K562 (cell line): Measurements from ENCODE around the gene BCO1. TPM values are rescaled to one million over a fixed set of nuclear protein-coding genes. Genes with fewer than 3 reads are reported as not detected.

ENCODE experiments used
- AFF1 ChIP-seq, 2 experiments: fragments of 450-650 bp; IDR thresholded peaks; 2 replicates each; pipeline ENCODE4 v1.6.1; 2018; ENCODE audit warnings: mild to moderate bottlenecking in 2 of 2, low read depth in 1 of 2; ENCODE audit not compliant: partially characterized antibody in 2 of 2
- CEBPB ChIP-seq: fragments of 450-650 bp; IDR thresholded peaks from 2 replicates; pipeline ENCODE4 v1.6.1; 2016; ENCODE audit warnings: missing genetic modification characterization, missing compliant biosample characterization
- CHAMP1 ChIP-seq: fragments of 450-650 bp; IDR thresholded peaks from 2 replicates; pipeline ENCODE4 v1.6.1; 2016; ENCODE audit warnings: mild to moderate bottlenecking
- EHMT2 ChIP-seq: fragments of 450-650 bp; IDR thresholded peaks from 2 replicates; pipeline ENCODE4 v1.6.1; 2018; ENCODE audit warnings: antibody characterized with exemption
- HDAC3 ChIP-seq: fragments of 450-650 bp; IDR thresholded peaks from 2 replicates; pipeline ENCODE4 v1.6.1; 2018; ENCODE audit warnings: borderline replicate concordance, mild to moderate bottlenecking, moderate library complexity; ENCODE audit not compliant: partially characterized antibody
- MYC ChIP-seq, 2 experiments: fragments of 250-450 bp in 1 of 2; sonication (Bioruptor Pico) in 1 of 2; IDR thresholded peaks; 2 replicates each; pipeline versions ENCODE4 v1.5.1 to v1.6.1; 2012 to 2021; ENCODE audit warnings: low read depth in 2 of 2, borderline replicate concordance in 1 of 2, improper control_type of control experiment in 1 of 2, low read length in 1 of 2, mild to moderate bottlenecking in 1 of 2, moderate library complexity in 1 of 2
- PTBP1 ChIP-seq: fragments of 200-400 bp; formaldehyde crosslinking; IDR thresholded peaks from 2 replicates; pipeline ENCODE4 v1.6.1; 2017; ENCODE audit warnings: low read depth, low read length
- RBM39 ChIP-seq: fragments of 200-400 bp; formaldehyde crosslinking; optimal IDR thresholded peaks from 2 replicates; pipeline ENCODE3; 2018; ENCODE audit warnings: low read depth, low read length
- SMAD1 ChIP-seq: fragments of 150-350 bp; IDR thresholded peaks from 2 replicates; pipeline ENCODE4 v1.6.1; 2014; ENCODE audit warnings: low read length, low read depth; ENCODE audit not compliant: partially characterized antibody
- TCF3 ChIP-seq: sonication (generic); formaldehyde crosslinking; IDR thresholded peaks from 2 replicates; pipeline ENCODE4 v1.4.0; 2020; ENCODE audit warnings: mild to moderate bottlenecking, missing genetic modification reagents
- U2AF1 ChIP-seq: fragments of 200-400 bp; formaldehyde crosslinking; optimal IDR thresholded peaks from 2 replicates; pipeline ENCODE3; 2017; ENCODE audit warnings: mild to moderate bottlenecking, low read depth, low read length, moderate library complexity
- ZBTB34 ChIP-seq: fragments of 250-450 bp; sonication (Bioruptor Pico); IDR thresholded peaks from 2 replicates; pipeline ENCODE4 v1.8.0; 2021; ENCODE audit warnings: mild to moderate bottlenecking, moderate library complexity
- ZNF121 ChIP-seq: sonication (generic); formaldehyde crosslinking; conservative IDR thresholded peaks from 2 replicates; pipeline ENCODE4 v1.8.0; 2022; ENCODE audit warnings: missing genetic modification reagents
- ZNF134 ChIP-seq: fragments of 250-450 bp; sonication (Bioruptor Pico); conservative IDR thresholded peaks from 2 replicates; pipeline ENCODE4 v1.4.0; 2020
- ZNF146 ChIP-seq: IDR thresholded peaks from one replicate; pipeline ENCODE4 v1.6.1; 2018; ENCODE audit warnings: missing compliant biosample characterization; ENCODE audit not compliant: unreplicated experiment
- ZNF584 ChIP-seq: fragments of 200-800 bp; sonication (Bioruptor generic); IDR thresholded peaks from 2 replicates; pipeline ENCODE4 v1.6.1; 2016; ENCODE audit warnings: low read depth, mild to moderate bottlenecking, missing genetic modification characterization, missing compliant biosample characterization
- ZNF79 ChIP-seq: fragments of 250-450 bp; sonication (Bioruptor Pico); IDR thresholded peaks from 2 replicates; pipeline ENCODE4 v1.4.0; 2020; ENCODE audit warnings: low read depth, mild to moderate bottlenecking, moderate library complexity
- polyA plus RNA-seq, 8 experiments: library from polyadenylated mRNA; depleted of rRNA in 4 of 8; stranded (reverse) in 5 of 8; unstranded in 3 of 8; fragments of >200 nt; fragmentation: Nextera tagmentation in 2 of 8; fragmentation: Illumina TruSeq in 1 of 8; extraction: Ambion mirVana in 2 of 8; extraction: Trizol in 1 of 8; gene quantifications; 2 replicates each; pipeline versions ENCODE4 v1.2.1 to v1.2.3, GENCODE V29; 2011 to 2014; ENCODE audit warnings: inconsistent platforms in 1 of 8, missing spikeins in 1 of 8
- total RNA-seq, 7 experiments: library from RNA; depleted of rRNA in 6 of 7; stranded (reverse); fragments of >200 nt in 6 of 7; fragmentation: Illumina TruSeq in 2 of 7; extraction: Trizol in 2 of 7; gene quantifications; 2 replicates each; pipeline versions ENCODE4 v1.2.1 to v1.2.3, GENCODE V29; 2011 to 2021; ENCODE audit warnings: low replicate concordance in 1 of 7
- TF ChIP-seq, protein P1 (sequence below): sonication (generic); formaldehyde crosslinking; IDR thresholded peaks from 2 replicates; pipeline ENCODE4 v1.8.1; 2023; ENCODE audit warnings: mild to moderate bottlenecking, missing genetic modification reagents

The BCO1 gene
- total and polyA plus RNA-seq, 9 of the 15 experiments (the other 6 are each of a cell fraction or from before 2014, with no cell fraction given): not detected

- TF ChIP-seq, protein P1, sequence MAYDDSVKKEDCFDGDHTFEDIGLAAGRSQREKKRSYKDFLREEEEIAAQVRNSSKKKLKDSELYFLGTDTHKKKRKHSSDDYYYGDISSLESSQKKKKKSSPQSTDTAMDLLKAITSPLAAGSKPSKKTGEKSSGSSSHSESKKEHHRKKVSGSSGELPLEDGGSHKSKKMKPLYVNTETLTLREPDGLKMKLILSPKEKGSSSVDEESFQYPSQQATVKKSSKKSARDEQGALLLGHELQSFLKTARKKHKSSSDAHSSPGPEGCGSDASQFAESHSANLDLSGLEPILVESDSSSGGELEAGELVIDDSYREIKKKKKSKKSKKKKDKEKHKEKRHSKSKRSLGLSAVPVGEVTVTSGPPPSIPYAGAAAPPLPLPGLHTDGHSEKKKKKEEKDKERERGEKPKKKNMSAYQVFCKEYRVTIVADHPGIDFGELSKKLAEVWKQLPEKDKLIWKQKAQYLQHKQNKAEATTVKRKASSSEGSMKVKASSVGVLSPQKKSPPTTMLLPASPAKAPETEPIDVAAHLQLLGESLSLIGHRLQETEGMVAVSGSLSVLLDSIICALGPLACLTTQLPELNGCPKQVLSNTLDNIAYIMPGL (CRISPR knock-in tag): no peak
- TF ChIP-seq TCF3 (CRISPR knock-in tag): 0 out of 2 replicates have a peak, but pooled peaks have one; percentile 18
- no peak for TF ChIP-seq ZNF79 (CRISPR knock-in tag)
- TF ChIP-seq SMAD1: no peak
- TF ChIP-seq ZNF584 (CRISPR knock-in tag): no peak
- no peak for TF ChIP-seq ZNF134 (CRISPR knock-in tag)
- TF ChIP-seq PTBP1: no peak
- no peak for TF ChIP-seq CHAMP1
- TF ChIP-seq EHMT2: no peak
- TF ChIP-seq ZNF146 (CRISPR knock-in tag): no peak
- no peak for TF ChIP-seq RBM39
- TF ChIP-seq MYC (IDR thresholded peaks at IDR 0.05; ENCODE audit: low read depth, low read length): peak; percentile 78
- no peak for TF ChIP-seq MYC (CRISPR knock-in tag; IDR thresholded peaks at IDR 0.05; ENCODE audit: borderline replicate concordance, low read depth)
- TF ChIP-seq U2AF1: no peak
- TF ChIP-seq AFF1 (IDR thresholded peaks at IDR 0.05; ENCODE audit: low read depth in 1 of 2, partially characterized antibody in 2 of 2): no peak
- TF ChIP-seq HDAC3: no peak
- no peak for TF ChIP-seq ZNF121 (CRISPR knock-in tag)
- TF ChIP-seq ZBTB34 (CRISPR knock-in tag): no peak
- no peak for TF ChIP-seq CEBPB (tag)
These were observed 76.2 kb downstream of the BCO1 start, which contains the start of gene GAN (continued) for GRCh38 chr16:81314603-81315270.
